Kidney epithelial cell (primary cell): ENCODE measurements around the gene EIF4EBP2. TPM values are rescaled to one million over a fixed set of nuclear protein-coding genes. Genes with fewer than 3 reads are reported as not detected.

Source experiments
- DNase-seq: peaks from one replicate; pipeline ENCODE4 v3.0.0-alpha.2; 2010; ENCODE audit warnings: low read depth
- H3K27me3 ChIP-seq: 2 replicates; pipeline ENCODE4 v1.6.0; 2011; ENCODE audit warnings: low read length; ENCODE audit not compliant: control insufficient read depth, insufficient read depth
- H3K36me3 ChIP-seq: 2 replicates; pipeline ENCODE4 v1.5.1; 2011; ENCODE audit warnings: low read length; ENCODE audit not compliant: control insufficient read depth, insufficient read depth
- H3K4me3 ChIP-seq: 2 replicates; pipeline ENCODE4 v1.5.1; 2011; ENCODE audit warnings: low read depth, mild to moderate bottlenecking, control low read depth, low read length
- CTCF ChIP-seq: IDR thresholded peaks from 2 replicates; pipeline ENCODE4 v1.5.1; 2011; ENCODE audit warnings: mild to moderate bottlenecking, moderate library complexity, low read length, control low read depth, inconsistent platforms; ENCODE audit not compliant: insufficient read depth, poor library complexity, severe bottlenecking
- total RNA-seq: library from RNA; depleted of rRNA; stranded (reverse); fragments of >200 nt; gene quantifications from 2 replicates; pipeline ENCODE4 v1.2.3, GENCODE V29; 2015

Gene EIF4EBP2
- total RNA-seq, 1 donor from 2014 or later = 34.3 TPM

GRCh38 chr10:70405037-70405824 is 1.3 kb downstream of the EIF4EBP2 start:
- peak overlapping the region; percentile 93 for H3K4me3 ChIP-seq
- DNase-seq = peak; percentile 56
- TF ChIP-seq CTCF = peak; percentile 6
- no peaks in the 10 kb centered on the region for H3K27me3 ChIP-seq
- H3K36me3 ChIP-seq = peaks cover 1% of the 10 kb centered on the region

DNA sequence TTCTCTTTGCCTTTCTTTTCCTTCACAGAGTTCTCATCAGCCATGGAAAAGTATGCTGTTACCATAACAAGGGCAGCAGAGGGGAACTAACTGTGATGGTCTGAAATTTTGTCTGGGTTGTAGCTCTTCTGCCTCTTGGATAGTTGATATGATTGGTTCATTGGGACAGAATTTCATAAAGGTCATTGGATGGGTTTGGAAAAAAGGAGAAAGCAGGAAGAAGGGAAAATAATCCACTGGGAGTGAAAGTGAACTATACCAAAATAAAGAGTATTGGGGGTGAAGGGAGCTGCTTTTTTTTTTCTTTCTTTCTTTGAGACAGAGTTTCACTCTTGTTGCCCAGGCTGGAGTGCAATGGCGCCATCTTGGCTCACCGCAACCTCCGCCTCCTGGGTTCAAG is 5.8 kb downstream of the EIF4EBP2 start:
- no peaks in the 10 kb centered on the region for H3K27me3 ChIP-seq
- no peak for DNase-seq
- H3K4me3 ChIP-seq = no peak overlapping the region
- TF ChIP-seq CTCF = no peak
- peaks cover 1% of the 10 kb centered on the region for H3K36me3 ChIP-seq

DNA sequence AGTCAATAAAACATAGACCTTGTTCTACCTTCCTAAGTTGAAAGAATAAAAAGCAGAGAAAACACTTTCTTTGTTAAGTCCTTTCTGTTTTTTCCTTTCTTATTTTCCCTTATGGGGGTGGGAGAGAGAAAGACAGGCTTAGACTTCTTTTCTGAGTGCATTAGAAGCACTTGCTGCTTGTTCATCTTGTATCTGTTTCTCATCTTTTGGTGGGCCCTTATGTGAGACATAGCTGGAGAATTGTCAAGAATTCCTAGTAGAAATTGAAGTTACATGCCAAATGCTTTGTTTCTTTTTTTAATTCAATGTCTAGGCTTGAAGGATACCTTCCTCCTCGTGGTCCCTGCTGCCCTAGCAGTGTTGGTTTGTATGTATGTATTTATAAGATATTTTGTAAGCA is 6.7 kb downstream of the EIF4EBP2 start:
- TF ChIP-seq CTCF = no peak
- Histone ChIP-seq H3K36me3 (peaks cover 1% of the 10 kb centered on the region), H3K4me3 (no peak overlapping the region), H3K27me3 (no peaks in the 10 kb centered on the region)
- no peak for DNase-seq

DNA sequence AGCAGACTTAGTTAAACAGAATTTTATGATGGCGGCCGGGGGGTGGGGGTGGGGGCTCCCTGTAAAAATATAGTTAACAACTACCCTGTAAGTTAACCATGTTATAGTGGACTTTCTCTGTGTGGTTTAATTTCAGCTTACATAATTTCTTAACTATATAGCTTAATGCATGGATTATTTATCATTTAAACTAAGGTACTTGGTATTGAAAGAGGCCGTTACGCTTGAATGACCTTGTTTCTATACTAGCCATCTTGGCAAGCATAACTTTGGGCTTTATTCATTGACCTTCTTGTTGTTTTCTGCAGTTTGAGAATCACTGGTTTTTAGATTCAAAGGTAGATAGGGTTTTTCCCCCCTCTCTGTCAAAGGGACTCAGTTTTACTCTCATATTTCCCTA is 8.4 kb downstream of the EIF4EBP2 start:
- Histone ChIP-seq H3K36me3 (peaks cover 1% of the 10 kb centered on the region), H3K4me3 (no peak overlapping the region), H3K27me3 (no peaks in the 10 kb centered on the region)
- no peak for TF ChIP-seq CTCF
- no peak for DNase-seq

GRCh38 chr10:70417568-70417967 is 13.6 kb downstream of the EIF4EBP2 start:
- Histone ChIP-seq H3K36me3 (no peaks in the 10 kb centered on the region), H3K4me3 (no peak overlapping the region), H3K27me3 (no peaks in the 10 kb centered on the region)
- TF ChIP-seq CTCF = no peak
- DNase-seq = no peak

GRCh38 chr10:70418229-70418628 is 14.3 kb downstream of the EIF4EBP2 start:
- peak; percentile 19 for DNase-seq
- TF ChIP-seq CTCF = no peak
- Histone ChIP-seq H3K4me3 (no peak overlapping the region), H3K36me3 (no peaks in the 10 kb centered on the region), H3K27me3 (no peaks in the 10 kb centered on the region)
